Activated naive CD8-positive, alpha-beta T cell (primary cell): ENCODE results near the gene CNEP1R1.

Experiments
- H3K27ac Mint-ChIP-seq: one replicate; pipeline ENCODE4 v1.8.0; 2021; ENCODE audit warnings: mixed read lengths
- H3K27me3 Mint-ChIP-seq: one replicate; pipeline ENCODE4 v1.8.0; 2021; ENCODE audit warnings: mixed read lengths
- H3K36me3 Mint-ChIP-seq: one replicate; pipeline ENCODE4 v1.8.0; 2021; ENCODE audit warnings: mixed read lengths
- H3K4me1 Mint-ChIP-seq: one replicate; pipeline ENCODE4 v1.8.0; 2021; ENCODE audit warnings: low read depth, mixed read lengths
- H3K4me3 Mint-ChIP-seq: one replicate; pipeline ENCODE4 v1.8.0; 2021; ENCODE audit warnings: mild to moderate bottlenecking, mixed read lengths
- H3K9me3 Mint-ChIP-seq: one replicate; pipeline ENCODE4 v1.8.0; 2021; ENCODE audit warnings: low read depth, mixed read lengths

The CNEP1R1 gene, protein sequence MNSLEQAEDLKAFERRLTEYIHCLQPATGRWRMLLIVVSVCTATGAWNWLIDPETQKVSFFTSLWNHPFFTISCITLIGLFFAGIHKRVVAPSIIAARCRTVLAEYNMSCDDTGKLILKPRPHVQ

DNA sequence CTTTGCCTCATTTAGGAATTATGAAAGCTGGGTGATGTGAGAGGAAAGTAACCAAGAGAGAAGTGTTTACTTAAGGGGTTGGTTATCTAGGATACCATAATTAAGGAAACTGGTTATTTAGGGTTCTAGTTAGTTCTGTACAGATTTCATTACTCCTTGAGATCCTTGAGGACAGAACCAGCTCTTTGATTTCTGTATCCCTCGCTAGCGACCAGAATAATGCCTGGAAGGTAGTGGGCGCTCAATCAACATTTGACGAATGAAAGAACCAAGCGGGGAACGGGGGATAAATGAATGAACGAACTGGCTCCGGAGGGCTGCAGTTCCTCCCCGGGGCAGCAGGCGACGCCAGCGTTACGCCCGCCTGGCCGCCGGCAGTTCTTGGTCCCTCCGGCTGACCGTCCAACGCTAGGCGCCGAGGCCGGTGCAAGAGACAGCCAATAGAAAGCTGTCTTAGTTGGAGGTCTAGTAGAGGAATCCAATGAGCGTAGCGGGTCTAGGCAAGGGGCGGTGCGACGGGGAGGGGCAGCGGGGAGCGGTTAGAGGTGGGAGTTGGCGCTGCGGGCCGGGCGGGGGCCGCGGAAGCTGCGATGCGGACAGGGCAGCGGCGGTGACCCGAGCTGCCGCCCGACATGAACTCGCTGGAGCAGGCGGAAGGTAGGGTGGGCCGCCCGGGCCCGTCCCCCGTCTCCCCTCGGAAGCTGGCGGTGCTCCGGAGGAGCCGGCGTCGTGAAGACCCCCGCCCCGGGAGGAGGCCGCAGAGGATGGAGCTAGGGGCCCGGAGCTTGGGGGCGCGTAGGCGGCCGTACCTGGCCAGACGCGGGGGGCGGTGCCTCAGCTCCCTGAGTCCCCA, at the start of gene CNEP1R1:
Gene CNEP1R1, plus strand, starts transcription at position 542 of the 853 bp plus-strand sequence. Its CDS starts 91 bp downstream, at position 633.
- Mint-ChIP-seq H3K9me3 (no peaks in the 10 kb centered on the region), H3K4me3 (peak within 1 kb of the TSS; percentile 97), H3K4me1 (peaks cover 26% of the 10 kb centered on the region), H3K36me3 (peaks cover 2% of the 10 kb centered on the region), H3K27me3 (no peaks in the 10 kb centered on the region), H3K27ac (peak within 1 kb of the TSS; percentile 89)

DNA sequence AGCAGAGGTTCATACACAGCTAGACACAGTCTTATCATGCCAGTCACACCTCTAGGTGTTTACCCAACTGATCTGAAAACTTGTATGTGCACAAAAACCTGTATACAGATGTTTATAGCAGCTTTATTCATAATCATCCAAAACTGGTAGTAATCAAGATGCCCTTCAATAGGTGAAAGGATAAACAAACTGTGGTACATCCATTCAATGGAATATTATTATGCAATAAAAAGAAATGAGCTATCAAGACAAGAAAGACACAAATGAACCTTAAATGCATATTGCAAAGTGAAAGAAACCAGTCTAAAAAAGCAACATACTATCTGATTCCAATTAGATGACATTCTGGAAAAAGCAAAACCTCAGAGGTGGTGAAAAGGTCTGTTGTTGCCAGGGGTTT, 47.6 kb upstream of the CNEP1R1 start:
- Mint-ChIP-seq H3K4me1 (no peaks in the 10 kb centered on the region), H3K36me3 (no peaks in the 10 kb centered on the region), H3K27me3 (no peaks in the 10 kb centered on the region), H3K4me3 (no peak overlapping the region), H3K27ac (no peak overlapping the region), H3K9me3 (peaks cover 4% of the 10 kb centered on the region)

DNA sequence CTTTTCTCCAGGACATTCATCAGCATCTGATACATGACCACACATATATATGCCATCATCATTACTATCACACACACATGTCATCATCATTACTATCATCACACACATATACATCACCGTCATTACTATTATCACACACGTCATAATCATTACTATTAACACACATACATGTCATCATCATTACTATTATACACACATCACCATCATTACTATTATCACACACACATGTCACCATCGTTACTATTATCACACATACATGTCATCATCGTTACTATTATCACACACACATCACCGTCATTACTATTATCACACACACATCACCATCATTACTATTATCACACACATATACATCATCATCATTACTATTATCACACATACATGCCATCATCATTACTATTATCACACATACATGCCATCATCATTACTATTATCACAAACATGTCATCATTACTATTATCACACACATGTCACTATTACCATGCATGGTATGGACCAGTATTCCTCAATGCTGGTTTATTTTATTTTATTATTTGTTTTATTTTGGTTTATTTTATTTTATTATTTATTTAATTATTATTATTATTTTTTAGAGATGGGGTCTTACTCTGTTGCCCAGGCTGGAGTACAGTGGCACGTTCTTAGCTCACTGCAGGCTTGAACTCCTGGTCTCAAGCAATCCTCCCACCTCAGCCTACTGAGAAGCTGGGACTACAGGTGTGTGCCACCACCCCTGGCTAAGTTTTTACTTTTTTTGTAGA, 46.3 kb upstream of the CNEP1R1 start:
- Mint-ChIP-seq H3K27me3 (no peaks in the 10 kb centered on the region), H3K4me3 (no peak overlapping the region), H3K27ac (no peak overlapping the region), H3K36me3 (no peaks in the 10 kb centered on the region), H3K9me3 (peaks cover 4% of the 10 kb centered on the region), H3K4me1 (no peaks in the 10 kb centered on the region)

DNA sequence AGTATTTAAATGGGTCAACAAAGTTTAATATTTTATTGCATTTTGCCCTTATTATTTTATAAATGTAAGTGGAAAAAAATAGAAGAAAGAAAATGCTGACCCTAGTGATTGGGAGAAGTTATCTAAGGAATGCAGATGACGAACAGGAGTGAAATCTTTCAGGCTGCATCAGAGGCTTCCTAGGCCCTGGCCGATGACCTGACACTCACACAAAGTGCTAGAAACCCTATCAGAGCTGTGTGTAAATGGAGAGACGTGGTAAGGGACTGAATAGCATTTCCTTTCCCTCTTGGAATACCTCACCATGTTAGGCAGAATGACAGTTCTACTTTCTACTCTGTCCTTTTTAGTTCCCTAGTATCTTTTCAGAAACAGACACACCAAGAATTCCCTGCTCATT, 44.9 kb upstream of the CNEP1R1 start:
- Mint-ChIP-seq H3K4me1 (no peaks in the 10 kb centered on the region), H3K27ac (no peak overlapping the region), H3K36me3 (no peaks in the 10 kb centered on the region), H3K4me3 (no peak overlapping the region), H3K9me3 (peaks cover 4% of the 10 kb centered on the region), H3K27me3 (no peaks in the 10 kb centered on the region)

DNA sequence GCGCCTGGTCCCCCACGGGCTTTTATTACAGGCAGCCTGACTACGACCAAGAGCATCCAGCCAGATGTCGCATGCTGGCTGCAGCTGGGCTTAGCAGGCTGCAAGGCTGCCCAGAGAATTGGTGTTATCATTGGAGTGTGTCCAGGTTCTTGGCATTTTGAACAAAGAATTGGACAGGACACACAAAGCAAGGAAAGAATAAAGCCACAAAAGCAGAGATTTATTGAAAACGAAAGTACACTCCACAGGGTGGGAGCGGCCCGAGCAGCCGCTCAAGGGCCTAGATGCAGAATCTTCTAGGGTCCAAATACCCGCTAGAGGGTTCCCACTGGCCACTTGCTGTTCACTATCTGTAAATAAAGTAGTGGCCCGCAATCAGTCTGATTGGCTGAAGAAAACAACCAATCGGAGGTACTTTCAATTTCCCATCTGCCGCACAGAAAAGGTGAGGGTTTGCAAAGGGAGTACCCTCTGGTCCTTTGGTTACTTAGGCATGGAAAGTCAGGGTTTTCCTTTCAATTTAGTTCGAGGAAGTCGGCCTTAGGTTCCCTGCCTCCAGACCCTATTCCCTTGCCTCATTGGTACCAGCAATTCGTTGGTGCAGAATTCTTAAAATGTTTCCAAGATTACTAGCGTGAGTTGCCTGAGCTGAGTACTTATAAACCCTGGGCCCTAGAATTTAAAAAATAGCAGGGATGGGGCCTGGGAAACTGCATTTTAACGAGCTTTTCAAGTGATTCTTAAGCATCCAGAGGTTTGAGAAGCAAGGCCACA, 38.5 kb upstream of the CNEP1R1 start:
- no peaks in the 10 kb centered on the region for H3K36me3 Mint-ChIP-seq
- H3K9me3 Mint-ChIP-seq = no peaks in the 10 kb centered on the region
- H3K4me1 Mint-ChIP-seq = no peaks in the 10 kb centered on the region
- no peak overlapping the region for H3K27ac Mint-ChIP-seq
- no peaks in the 10 kb centered on the region for H3K27me3 Mint-ChIP-seq
- no peak overlapping the region for H3K4me3 Mint-ChIP-seq

DNA sequence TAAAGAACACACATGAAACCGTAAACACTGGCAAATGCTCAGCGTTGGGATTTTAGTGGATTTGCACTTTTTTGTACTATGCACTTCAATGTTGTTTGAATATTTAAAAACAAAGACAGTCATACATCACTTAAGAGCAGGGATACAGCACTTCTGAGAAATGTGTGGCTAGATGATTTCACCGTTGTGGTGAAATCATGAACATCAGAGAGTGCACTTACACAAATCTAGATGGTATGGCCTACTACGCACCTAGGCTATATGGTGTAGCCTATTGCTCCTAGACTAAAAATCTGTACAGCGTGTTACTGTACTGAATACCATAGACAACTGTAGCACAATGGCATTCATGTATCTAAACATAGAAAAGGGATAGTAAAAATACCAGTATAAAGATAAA, 37.6 kb upstream of the CNEP1R1 start:
- Mint-ChIP-seq H3K4me1 (no peaks in the 10 kb centered on the region), H3K27ac (no peak overlapping the region), H3K9me3 (no peaks in the 10 kb centered on the region), H3K36me3 (no peaks in the 10 kb centered on the region), H3K27me3 (no peaks in the 10 kb centered on the region), H3K4me3 (no peak overlapping the region)

DNA sequence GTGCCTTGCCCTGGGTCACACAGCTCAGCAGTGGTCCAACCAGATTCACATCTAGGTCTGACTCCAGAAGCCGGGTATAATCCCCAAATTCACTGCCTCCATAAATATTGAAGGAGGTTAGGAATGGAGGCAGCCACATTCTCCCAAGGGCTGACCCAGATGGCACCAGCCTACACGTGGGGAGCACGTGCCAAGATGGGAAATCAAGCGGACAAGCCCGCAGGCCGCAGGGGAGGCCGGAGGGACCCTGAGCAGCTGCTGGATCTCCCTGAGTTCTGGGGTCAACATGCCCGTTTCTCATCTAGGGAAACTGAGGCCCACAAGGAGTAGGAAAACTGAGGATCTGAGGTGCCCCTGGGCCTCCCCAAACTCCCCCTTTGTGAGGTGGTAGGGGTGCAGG, 32.2 kb upstream of the CNEP1R1 start:
- Mint-ChIP-seq H3K27me3 (peaks cover 4% of the 10 kb centered on the region), H3K27ac (no peak overlapping the region), H3K4me3 (no peak overlapping the region), H3K9me3 (no peaks in the 10 kb centered on the region), H3K36me3 (no peaks in the 10 kb centered on the region), H3K4me1 (no peaks in the 10 kb centered on the region)

DNA sequence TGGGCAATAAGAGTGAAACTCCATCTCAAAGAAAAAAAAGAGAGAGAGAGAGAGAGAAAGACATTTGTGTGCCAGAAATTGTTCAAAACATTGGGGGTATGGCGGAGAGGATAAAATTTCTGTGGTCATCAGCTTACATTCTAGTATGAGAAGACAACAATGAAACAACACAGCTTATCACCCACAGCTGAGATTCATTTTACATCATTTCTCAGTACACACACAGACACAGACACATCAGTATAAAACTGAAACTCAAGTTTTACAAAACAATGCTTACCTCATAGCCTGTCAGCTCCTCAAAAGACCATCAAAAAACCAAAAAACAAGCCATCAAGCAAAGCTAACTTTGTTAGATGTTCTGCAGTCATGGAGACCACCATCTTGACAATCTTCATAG, 31.4 kb upstream of the CNEP1R1 start:
- no peak overlapping the region for H3K27ac Mint-ChIP-seq
- peaks cover 4% of the 10 kb centered on the region for H3K27me3 Mint-ChIP-seq
- H3K4me1 Mint-ChIP-seq = no peaks in the 10 kb centered on the region
- no peak overlapping the region for H3K4me3 Mint-ChIP-seq
- H3K36me3 Mint-ChIP-seq = no peaks in the 10 kb centered on the region
- no peaks in the 10 kb centered on the region for H3K9me3 Mint-ChIP-seq

DNA sequence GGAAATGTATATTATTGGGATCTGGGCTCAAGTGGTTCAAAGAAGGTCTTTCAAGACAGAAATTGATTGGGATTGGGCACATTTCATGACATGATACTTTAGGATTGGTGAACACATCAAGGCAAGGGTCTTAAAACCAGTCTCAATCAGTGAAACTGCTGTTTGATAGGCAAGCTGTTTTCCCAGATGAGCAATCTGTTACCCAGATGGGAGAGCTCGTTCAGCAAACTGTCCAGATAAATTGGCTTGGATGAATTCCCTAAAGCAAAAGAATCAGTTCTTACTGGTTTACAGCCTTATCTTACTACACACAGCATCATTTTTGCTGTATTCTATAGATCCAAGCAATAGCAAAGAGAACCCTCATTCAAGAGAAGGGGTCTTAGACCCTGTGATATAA, 31.0 kb upstream of the CNEP1R1 start:
- Mint-ChIP-seq H3K27ac (no peak overlapping the region), H3K9me3 (no peaks in the 10 kb centered on the region), H3K27me3 (peaks cover 4% of the 10 kb centered on the region), H3K4me1 (no peaks in the 10 kb centered on the region), H3K36me3 (no peaks in the 10 kb centered on the region), H3K4me3 (no peak overlapping the region)

DNA sequence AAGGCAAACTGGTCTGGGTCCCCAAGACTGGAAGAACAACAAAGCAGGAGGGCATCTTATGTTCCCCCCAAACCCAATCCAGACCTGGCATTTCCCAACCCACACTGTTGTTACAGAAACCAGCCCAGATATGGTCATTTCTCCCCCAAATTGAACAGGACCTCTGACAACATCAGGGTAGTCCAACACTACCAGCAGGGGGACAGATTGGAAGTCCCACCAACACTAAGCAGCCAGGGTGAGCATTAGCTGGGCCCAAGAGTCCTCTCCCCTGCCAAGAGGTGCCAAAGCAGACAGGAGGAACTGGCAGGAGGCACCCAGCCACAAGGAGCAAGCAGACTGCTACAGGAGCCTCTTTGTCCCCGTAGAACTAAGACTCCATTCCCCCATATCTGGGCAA, 29.3 kb upstream of the CNEP1R1 start:
- H3K27ac Mint-ChIP-seq = no peak overlapping the region
- peaks cover 4% of the 10 kb centered on the region for H3K27me3 Mint-ChIP-seq
- no peaks in the 10 kb centered on the region for H3K4me1 Mint-ChIP-seq
- H3K4me3 Mint-ChIP-seq = no peak overlapping the region
- H3K9me3 Mint-ChIP-seq = no peaks in the 10 kb centered on the region
- no peaks in the 10 kb centered on the region for H3K36me3 Mint-ChIP-seq

DNA sequence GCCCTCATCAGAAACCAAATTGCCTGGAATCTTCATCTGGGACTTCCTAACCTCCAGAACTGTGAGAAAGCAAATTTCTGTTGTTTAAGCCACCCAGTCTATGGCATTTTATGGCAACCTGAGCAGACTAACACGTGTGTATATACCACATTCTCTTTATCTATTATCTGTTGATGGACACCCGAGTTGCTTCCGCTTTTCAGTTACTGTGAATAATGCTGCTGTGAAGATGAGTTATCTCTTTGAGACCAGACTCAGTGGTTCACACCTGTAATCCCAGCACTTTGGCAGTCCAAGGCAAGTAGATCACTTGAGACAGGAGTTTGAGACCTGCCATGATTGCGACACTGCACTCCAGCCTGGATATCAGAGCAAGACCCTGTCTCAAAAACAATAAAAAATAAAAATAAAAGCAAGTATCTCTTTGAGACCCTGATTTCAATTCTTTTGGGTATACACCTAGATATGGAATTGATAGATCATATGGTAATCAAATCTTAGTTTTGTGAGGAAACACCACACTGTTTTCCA, 27.2 kb upstream of the CNEP1R1 start:
- Mint-ChIP-seq H3K36me3 (no peaks in the 10 kb centered on the region), H3K27me3 (peaks cover 4% of the 10 kb centered on the region), H3K4me3 (no peak overlapping the region), H3K9me3 (no peaks in the 10 kb centered on the region), H3K27ac (no peak overlapping the region), H3K4me1 (no peaks in the 10 kb centered on the region)

DNA sequence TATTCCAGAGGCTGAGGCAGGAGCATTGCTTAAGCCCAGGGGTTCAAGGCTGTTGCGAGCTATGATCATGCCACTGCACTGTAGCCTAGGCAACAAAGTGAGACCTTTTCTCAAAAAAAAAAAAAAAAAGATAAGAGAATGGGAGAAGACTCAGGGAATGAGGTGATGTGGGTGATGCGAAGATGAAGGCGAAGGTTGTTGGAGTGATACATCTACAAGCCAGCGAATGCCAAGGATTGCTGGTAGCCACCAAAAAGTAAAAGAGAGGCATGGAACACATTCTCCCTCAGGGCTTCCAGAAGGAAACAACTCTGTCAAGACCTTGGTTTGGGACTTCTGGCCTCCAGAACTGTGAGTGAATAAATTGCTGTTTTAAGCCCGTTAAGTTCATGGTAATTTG, 26.0 kb upstream of the CNEP1R1 start:
- Mint-ChIP-seq H3K27me3 (no peaks in the 10 kb centered on the region), H3K4me3 (no peak overlapping the region), H3K27ac (no peak overlapping the region), H3K36me3 (no peaks in the 10 kb centered on the region), H3K4me1 (no peaks in the 10 kb centered on the region), H3K9me3 (no peaks in the 10 kb centered on the region)

DNA sequence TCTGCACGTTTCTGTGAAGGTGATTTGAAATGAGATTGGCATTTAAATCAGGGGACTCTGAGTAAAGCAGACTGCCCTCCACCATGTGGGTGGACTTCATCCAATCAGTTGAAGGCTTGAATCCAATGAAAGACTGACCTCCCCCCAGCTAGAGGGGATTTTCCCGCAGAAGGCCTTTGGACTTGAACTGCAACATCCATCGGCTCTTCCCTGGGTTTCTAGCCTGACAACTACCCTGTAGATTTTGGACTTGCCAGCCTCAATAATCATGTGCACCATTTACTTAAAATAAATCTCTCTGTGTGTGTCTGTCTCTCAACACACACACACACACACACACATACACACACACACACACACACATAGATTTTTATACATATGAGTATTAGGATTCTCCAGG, 23.9 kb upstream of the CNEP1R1 start:
- Mint-ChIP-seq H3K36me3 (no peaks in the 10 kb centered on the region), H3K27ac (no peak overlapping the region), H3K9me3 (no peaks in the 10 kb centered on the region), H3K4me3 (no peak overlapping the region), H3K27me3 (no peaks in the 10 kb centered on the region), H3K4me1 (no peaks in the 10 kb centered on the region)

DNA sequence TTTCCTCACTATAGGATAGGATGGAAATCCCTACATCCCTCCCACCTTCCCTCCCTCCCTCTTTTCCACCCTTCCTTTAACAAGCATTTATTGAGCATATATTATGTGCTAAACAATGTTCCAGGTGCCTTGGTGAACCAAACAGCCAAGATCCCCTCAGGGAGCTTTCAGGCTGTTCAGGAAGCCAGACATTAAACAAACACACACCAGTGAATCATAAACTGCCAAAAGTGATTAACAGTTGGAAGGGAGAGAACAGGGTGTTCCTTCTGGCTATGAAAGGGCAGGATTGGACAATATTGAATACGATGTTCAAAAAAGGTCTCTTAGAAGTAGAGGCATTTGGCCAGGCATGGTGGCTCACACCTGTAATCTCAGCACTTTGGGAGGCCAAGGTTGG, 22.8 kb upstream of the CNEP1R1 start:
- H3K27ac Mint-ChIP-seq = no peak overlapping the region
- H3K4me1 Mint-ChIP-seq = no peaks in the 10 kb centered on the region
- no peaks in the 10 kb centered on the region for H3K27me3 Mint-ChIP-seq
- H3K36me3 Mint-ChIP-seq = no peaks in the 10 kb centered on the region
- no peaks in the 10 kb centered on the region for H3K9me3 Mint-ChIP-seq
- no peak overlapping the region for H3K4me3 Mint-ChIP-seq

DNA sequence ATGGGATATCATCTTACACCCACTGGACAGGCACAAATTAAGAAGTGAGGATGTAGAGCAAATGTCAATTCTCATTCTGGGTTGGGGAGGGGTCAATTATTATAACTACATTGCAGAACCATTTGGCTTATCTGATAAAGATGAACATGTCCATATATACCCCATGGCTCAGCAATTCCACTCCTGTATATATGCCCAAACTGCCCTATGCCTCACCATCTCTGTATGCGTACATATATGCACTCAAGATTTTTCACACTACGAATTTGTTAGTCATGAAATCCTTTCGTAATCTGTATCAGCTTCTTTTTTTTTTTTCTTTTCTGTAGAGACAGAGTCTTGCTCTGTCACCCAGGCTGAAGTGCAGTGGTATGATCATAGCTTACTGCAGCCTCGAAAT, 20.8 kb upstream of the CNEP1R1 start:
- Mint-ChIP-seq H3K36me3 (no peaks in the 10 kb centered on the region), H3K27ac (no peak overlapping the region), H3K9me3 (no peaks in the 10 kb centered on the region), H3K4me3 (no peak overlapping the region), H3K27me3 (no peaks in the 10 kb centered on the region), H3K4me1 (no peaks in the 10 kb centered on the region)
